Adrenal gland (tissue), 5 donors: ENCODE measurements around the gene ELMOD3.
"Not testable (repeated sequence)": the region's sequence is repeated elsewhere in the genome, so short reads cannot be mapped to it uniquely, and the experiment has no call there.

Experiments used
- POLR2A ChIP-seq, 2 donors: fragments of 450-650 bp; IDR thresholded peaks; one replicate each; pipeline ENCODE4 v1.6.1; 2017; ENCODE audit warnings: antibody characterized with exemption in 2 of 2, mild to moderate bottlenecking in 2 of 2, moderate library complexity in 1 of 2
- TF ChIP-seq, protein P1 (sequence below), 6 experiments: fragments of 450-650 bp in 4 of 6; fragments of 200-600 bp in 2 of 6; sonication (generic) in 1 of 6; IDR thresholded peaks; 1 replicate in 5 of 6; 2 replicates in 1 of 6; pipeline versions ENCODE4 v1.5.1 to v1.8.0; 2016 to 2021; ENCODE audit warnings: antibody characterized with exemption in 6 of 6, mild to moderate bottlenecking in 2 of 6, moderate library complexity in 1 of 6
- donor health status: DM: no; HTN: no; CAD: no.

- TF ChIP-seq POLR2A (IDR thresholded peaks at IDR 0.05): not testable (repeated sequence)
- TF ChIP-seq, protein P1, sequence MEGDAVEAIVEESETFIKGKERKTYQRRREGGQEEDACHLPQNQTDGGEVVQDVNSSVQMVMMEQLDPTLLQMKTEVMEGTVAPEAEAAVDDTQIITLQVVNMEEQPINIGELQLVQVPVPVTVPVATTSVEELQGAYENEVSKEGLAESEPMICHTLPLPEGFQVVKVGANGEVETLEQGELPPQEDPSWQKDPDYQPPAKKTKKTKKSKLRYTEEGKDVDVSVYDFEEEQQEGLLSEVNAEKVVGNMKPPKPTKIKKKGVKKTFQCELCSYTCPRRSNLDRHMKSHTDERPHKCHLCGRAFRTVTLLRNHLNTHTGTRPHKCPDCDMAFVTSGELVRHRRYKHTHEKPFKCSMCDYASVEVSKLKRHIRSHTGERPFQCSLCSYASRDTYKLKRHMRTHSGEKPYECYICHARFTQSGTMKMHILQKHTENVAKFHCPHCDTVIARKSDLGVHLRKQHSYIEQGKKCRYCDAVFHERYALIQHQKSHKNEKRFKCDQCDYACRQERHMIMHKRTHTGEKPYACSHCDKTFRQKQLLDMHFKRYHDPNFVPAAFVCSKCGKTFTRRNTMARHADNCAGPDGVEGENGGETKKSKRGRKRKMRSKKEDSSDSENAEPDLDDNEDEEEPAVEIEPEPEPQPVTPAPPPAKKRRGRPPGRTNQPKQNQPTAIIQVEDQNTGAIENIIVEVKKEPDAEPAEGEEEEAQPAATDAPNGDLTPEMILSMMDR (IDR thresholded peaks at IDR 0.05): not testable (repeated sequence)
These were observed 85.0 kb downstream of the ELMOD3 start for GRCh38 chr2:85439569-85439968.
